ENCODE data around the gene DNM2. TPM values are rescaled to one million over a fixed set of nuclear protein-coding genes. Genes with fewer than 3 reads are reported as not detected.

The DNM2 gene
- total and polyA plus RNA-seq, 9 of the 15 experiments (the other 6 are each of a cell fraction or from before 2014, with no cell fraction given) = 2.2 to 161 (median 72.6) TPM

DNA sequence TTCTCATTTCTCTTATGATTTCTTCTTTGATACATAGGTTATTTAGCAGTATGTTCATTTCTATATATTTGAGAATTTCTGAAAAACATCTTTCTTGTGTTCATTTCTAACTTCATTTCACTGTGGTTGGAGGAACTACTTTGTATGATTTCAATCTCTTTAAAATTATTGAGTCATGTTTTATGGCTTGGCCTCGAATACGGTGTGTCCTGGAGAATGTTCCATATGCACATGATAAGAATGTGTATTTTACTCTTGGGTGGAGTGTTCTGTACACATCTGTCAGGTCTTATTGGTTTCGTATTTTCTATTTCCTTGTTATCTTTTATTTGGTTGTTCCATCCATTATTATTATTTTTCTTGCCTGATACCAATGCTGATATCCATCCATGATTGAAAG is 22.9 kb downstream of the DNM2 start (continued):
- TF ChIP-seq, protein P1, sequence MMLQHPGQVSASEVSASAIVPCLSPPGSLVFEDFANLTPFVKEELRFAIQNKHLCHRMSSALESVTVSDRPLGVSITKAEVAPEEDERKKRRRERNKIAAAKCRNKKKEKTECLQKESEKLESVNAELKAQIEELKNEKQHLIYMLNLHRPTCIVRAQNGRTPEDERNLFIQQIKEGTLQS (IDR thresholded peaks at IDR 0.05) = peak; percentile 60; the same call in 1 of the 2 replicates
- TF ChIP-seq, protein P1 (CRISPR knock-in tag; conservative IDR thresholded peaks at IDR 0.05) = no peak
- TF ChIP-seq, protein P2, sequence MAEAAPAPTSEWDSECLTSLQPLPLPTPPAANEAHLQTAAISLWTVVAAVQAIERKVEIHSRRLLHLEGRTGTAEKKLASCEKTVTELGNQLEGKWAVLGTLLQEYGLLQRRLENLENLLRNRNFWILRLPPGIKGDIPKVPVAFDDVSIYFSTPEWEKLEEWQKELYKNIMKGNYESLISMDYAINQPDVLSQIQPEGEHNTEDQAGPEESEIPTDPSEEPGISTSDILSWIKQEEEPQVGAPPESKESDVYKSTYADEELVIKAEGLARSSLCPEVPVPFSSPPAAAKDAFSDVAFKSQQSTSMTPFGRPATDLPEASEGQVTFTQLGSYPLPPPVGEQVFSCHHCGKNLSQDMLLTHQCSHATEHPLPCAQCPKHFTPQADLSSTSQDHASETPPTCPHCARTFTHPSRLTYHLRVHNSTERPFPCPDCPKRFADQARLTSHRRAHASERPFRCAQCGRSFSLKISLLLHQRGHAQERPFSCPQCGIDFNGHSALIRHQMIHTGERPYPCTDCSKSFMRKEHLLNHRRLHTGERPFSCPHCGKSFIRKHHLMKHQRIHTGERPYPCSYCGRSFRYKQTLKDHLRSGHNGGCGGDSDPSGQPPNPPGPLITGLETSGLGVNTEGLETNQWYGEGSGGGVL (CRISPR knock-in tag; IDR thresholded peaks at IDR 0.05) = no peak
- TF ChIP-seq FOXK2 (conservative IDR thresholded peaks at IDR 0.05 in 1 of 2, IDR thresholded peaks at IDR 0.05 in 1 of 2; ENCODE audit: low read depth in 2 of 2) (0 out of 4 replicates have a peak, but pooled peaks of 1 of the 2 experiments have one; percentile 32), ZNF583 (CRISPR knock-in tag; IDR thresholded peaks at IDR 0.05) (no peak), SMARCE1 (IDR thresholded peaks at IDR 0.05) (peak; percentile 52; the same call in 1 of the 2 replicates), KDM1A (IDR thresholded peaks at IDR 0.05) (peak in 1 of 2 experiments; percentile 64; a peak in 1 of 4 replicates), ATF7 (IDR thresholded peaks at IDR 0.05) (0 out of 2 replicates have a peak, but pooled peaks have one; percentile 19), DPF2 (IDR thresholded peaks at IDR 0.05) (peak; percentile 77), SMARCA4 (IDR thresholded peaks at IDR 0.05) (peak; percentile 67), TAF1 (IDR thresholded peaks at IDR 0.05; ENCODE audit: control insufficient read depth, extremely low read depth, insufficient read depth, low read length, severe bottlenecking) (no peak), FOSL1 (tag; conservative IDR thresholded peaks at IDR 0.05) (peak; percentile 63)
- TF ChIP-seq, protein P3, sequence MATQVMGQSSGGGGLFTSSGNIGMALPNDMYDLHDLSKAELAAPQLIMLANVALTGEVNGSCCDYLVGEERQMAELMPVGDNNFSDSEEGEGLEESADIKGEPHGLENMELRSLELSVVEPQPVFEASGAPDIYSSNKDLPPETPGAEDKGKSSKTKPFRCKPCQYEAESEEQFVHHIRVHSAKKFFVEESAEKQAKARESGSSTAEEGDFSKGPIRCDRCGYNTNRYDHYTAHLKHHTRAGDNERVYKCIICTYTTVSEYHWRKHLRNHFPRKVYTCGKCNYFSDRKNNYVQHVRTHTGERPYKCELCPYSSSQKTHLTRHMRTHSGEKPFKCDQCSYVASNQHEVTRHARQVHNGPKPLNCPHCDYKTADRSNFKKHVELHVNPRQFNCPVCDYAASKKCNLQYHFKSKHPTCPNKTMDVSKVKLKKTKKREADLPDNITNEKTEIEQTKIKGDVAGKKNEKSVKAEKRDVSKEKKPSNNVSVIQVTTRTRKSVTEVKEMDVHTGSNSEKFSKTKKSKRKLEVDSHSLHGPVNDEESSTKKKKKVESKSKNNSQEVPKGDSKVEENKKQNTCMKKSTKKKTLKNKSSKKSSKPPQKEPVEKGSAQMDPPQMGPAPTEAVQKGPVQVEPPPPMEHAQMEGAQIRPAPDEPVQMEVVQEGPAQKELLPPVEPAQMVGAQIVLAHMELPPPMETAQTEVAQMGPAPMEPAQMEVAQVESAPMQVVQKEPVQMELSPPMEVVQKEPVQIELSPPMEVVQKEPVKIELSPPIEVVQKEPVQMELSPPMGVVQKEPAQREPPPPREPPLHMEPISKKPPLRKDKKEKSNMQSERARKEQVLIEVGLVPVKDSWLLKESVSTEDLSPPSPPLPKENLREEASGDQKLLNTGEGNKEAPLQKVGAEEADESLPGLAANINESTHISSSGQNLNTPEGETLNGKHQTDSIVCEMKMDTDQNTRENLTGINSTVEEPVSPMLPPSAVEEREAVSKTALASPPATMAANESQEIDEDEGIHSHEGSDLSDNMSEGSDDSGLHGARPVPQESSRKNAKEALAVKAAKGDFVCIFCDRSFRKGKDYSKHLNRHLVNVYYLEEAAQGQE (IDR thresholded peaks at IDR 0.05; ENCODE audit: borderline replicate concordance) = no peak
- TF ChIP-seq, protein P3 (CRISPR knock-in tag; IDR thresholded peaks at IDR 0.05; ENCODE audit: low read depth) = no peak
- TF ChIP-seq, protein P4, sequence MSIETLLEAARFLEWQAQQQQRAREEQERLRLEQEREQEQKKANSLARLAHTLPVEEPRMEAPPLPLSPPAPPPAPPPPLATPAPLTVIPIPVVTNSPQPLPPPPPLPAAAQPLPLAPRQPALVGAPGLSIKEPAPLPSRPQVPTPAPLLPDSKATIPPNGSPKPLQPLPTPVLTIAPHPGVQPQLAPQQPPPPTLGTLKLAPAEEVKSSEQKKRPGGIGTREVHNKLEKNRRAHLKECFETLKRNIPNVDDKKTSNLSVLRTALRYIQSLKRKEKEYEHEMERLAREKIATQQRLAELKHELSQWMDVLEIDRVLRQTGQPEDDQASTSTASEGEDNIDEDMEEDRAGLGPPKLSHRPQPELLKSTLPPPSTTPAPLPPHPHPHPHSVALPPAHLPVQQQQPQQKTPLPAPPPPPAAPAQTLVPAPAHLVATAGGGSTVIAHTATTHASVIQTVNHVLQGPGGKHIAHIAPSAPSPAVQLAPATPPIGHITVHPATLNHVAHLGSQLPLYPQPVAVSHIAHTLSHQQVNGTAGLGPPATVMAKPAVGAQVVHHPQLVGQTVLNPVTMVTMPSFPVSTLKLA (conservative IDR thresholded peaks at IDR 0.05) = peak in 1 of 2 experiments; percentile 35; a peak in 2 of 4 replicates
